SK-N-MC (cell line): ENCODE measurements around the gene MESD.

Experiments used
- DNase-seq: peaks from one replicate; pipeline ENCODE4 v3.0.0-alpha.2; 2011; ENCODE audit warnings: low read depth, low spot score
- H3K27ac ChIP-seq: fragments of 200-600 bp; sonication (generic); 2 replicates; pipeline ENCODE4 v1.5.1; 2016; ENCODE audit warnings: mixed run types
- H3K36me3 ChIP-seq: fragments of 200-600 bp; sonication (generic); 2 replicates; pipeline ENCODE4 v1.6.1; 2017; ENCODE audit warnings: antibody characterized with exemption, low read length, mixed read lengths; ENCODE audit not compliant: insufficient read depth
- H3K4me3 ChIP-seq: fragments of 200-600 bp; sonication (generic); 2 replicates; pipeline ENCODE4 v1.5.1; 2016
- H3K9ac ChIP-seq: fragments of 200-600 bp; sonication (generic); 2 replicates; pipeline ENCODE4 v1.8.0; 2017; ENCODE audit warnings: mixed run types, mixed read lengths; ENCODE audit not compliant: insufficient read length
- H3K9me3 ChIP-seq: fragments of 200-600 bp; sonication (generic); 2 replicates; pipeline ENCODE4 v1.6.1; 2017; ENCODE audit warnings: low read depth, mild to moderate bottlenecking, antibody characterized with exemption, low read length, moderate library complexity, mixed read lengths
- EZH2 ChIP-seq: fragments of 200-600 bp; sonication (generic); IDR thresholded peaks from one replicate; pipeline ENCODE4 v1.6.1; 2017; ENCODE audit warnings: antibody characterized with exemption
- FOXP2 ChIP-seq: optimal IDR thresholded peaks from 2 replicates; pipeline ENCODE3; 2011; ENCODE audit warnings: mild to moderate bottlenecking, moderate library complexity; ENCODE audit not compliant: insufficient read depth; ENCODE audit errors: extremely low read length, control extremely low read depth
- POLR2AphosphoS5 ChIP-seq: IDR thresholded peaks from 2 replicates; pipeline ENCODE4 v1.6.1; 2012; ENCODE audit warnings: mild to moderate bottlenecking, low read depth, low read length, borderline replicate concordance

MESD gene

GRCh38 chr15:80906159-80906766, 83.4 kb downstream of the MESD start:
- TF ChIP-seq FOXP2 (no peak), POLR2AphosphoS5 (no peak), EZH2 (no peak)
- no peak for DNase-seq
- Histone ChIP-seq H3K9me3 (no peaks in the 10 kb centered on the region), H3K36me3 (no peaks in the 10 kb centered on the region), H3K4me3 (no peak overlapping the region), H3K27ac (no peak overlapping the region), H3K9ac (no peak overlapping the region)

DNA sequence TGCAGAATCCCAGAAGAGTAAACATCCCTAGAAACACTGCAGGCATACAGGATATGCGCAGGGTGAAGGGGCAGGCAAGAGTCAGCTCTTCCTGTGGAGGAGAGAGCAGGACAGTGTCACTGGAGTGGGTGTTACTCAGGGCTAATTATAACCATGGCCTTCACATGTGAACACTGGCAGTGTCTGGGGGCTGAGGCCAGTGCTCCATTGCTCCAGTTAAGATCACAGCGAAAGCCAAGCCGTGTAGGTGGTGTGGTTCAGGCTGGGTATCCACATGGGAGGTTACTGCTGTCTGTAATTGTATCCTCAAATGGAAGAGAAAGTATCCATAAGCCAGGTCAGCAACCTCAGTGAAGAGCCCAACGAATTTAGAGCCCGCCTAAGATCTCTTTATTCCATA, 84.6 kb downstream of the MESD start:
- Histone ChIP-seq H3K9me3 (no peaks in the 10 kb centered on the region), H3K27ac (no peak overlapping the region), H3K4me3 (no peak overlapping the region), H3K36me3 (no peaks in the 10 kb centered on the region), H3K9ac (no peak overlapping the region)
- no peak for TF ChIP-seq FOXP2
- no peak for TF ChIP-seq POLR2AphosphoS5
- TF ChIP-seq EZH2 = no peak
- no peak for DNase-seq

GRCh38 chr15:80902298-80902801, 87.3 kb downstream of the MESD start:
- TF ChIP-seq POLR2AphosphoS5 (no peak), EZH2 (no peak), FOXP2 (no peak)
- H3K9ac ChIP-seq = no peak overlapping the region
- no peak overlapping the region for H3K27ac ChIP-seq
- no peak for DNase-seq
- no peaks in the 10 kb centered on the region for H3K9me3 ChIP-seq
- no peaks in the 10 kb centered on the region for H3K36me3 ChIP-seq
- H3K4me3 ChIP-seq = no peak overlapping the region

- TF ChIP-seq POLR2AphosphoS5 = no peak
- TF ChIP-seq FOXP2 = no peak
- TF ChIP-seq EZH2 = no peak
- Histone ChIP-seq H3K9me3 (no peaks in the 10 kb centered on the region), H3K4me3 (no peak overlapping the region), H3K9ac (no peak overlapping the region), H3K27ac (no peak overlapping the region), H3K36me3 (no peaks in the 10 kb centered on the region)
- no peak for DNase-seq
These were observed 91.6 kb downstream of the MESD start for GRCh38 chr15:80898040-80898439.
